ENCODE measurements around the gene CBLN4. TPM values are rescaled to one million over a fixed set of nuclear protein-coding genes. Genes with fewer than 3 reads are reported as not detected.

The CBLN4 gene
- total and polyA plus RNA-seq, 10 of the 15 experiments (the other 5 are each of a cell fraction or from before 2014, with no cell fraction given), result not detected

- TF ChIP-seq REST (IDR thresholded peaks at IDR 0.05; ENCODE audit: low read depth, low read length) (no peak), PAX5 (IDR thresholded peaks at IDR 0.05; ENCODE audit: borderline replicate concordance, low read depth, low read length) (no peak), ZNF592 (IDR thresholded peaks at IDR 0.05) (no peak), MLLT1 (IDR thresholded peaks at IDR 0.05) (no peak)
Observed at GRCh38 chr20:55947701-55948100, 57.6 kb downstream of the CBLN4 start (continued).

Other genes starting within 250 kb of the CBLN4 start
- gene MC3R, start 243.2 kb upstream of the CBLN4 start, total RNA-seq (2014; rRNA removed), result not detected in 2 replicates
- gene MC3R, start 243.2 kb upstream of the CBLN4 start, total RNA-seq (2014; rRNA removed; fragmentation: Illumina TruSeq; extraction: Trizol), result not detected in 2 replicates
- gene MC3R, start 243.2 kb upstream of the CBLN4 start, total RNA-seq (2021), result not detected in 2 replicates
- gene MC3R, start 243.2 kb upstream of the CBLN4 start, polyA plus RNA-seq (2011; rRNA removed), result not detected in 2 replicates
- gene MC3R, start 243.2 kb upstream of the CBLN4 start, polyA plus RNA-seq (2014; fragmentation: Illumina TruSeq; extraction: Trizol), result not detected in 2 replicates
- not detected for gene MC3R, start 243.2 kb upstream of the CBLN4 start, polyA plus RNA-seq (2014; fragmentation: Nextera tagmentation; extraction: Ambion mirVana)
- gene MC3R, start 243.2 kb upstream of the CBLN4 start, polyA plus RNA-seq (2014; rRNA removed), result not detected in 2 replicates
- gene MC3R, start 243.2 kb upstream of the CBLN4 start, polyA plus RNA-seq (2016; fragmentation: Nextera tagmentation; extraction: Ambion mirVana), result not detected

Measured in GM12878 (cell line).